ENCODE measurements around the gene PPP1R14D. TPM values are rescaled to one million over a fixed set of nuclear protein-coding genes. Genes with fewer than 3 reads are reported as not detected.

Gene PPP1R14D
- total RNA-seq, 1 donor from 2014 or later, result not detected

- Mint-ChIP-seq H3K4me1 (peaks cover 5% of the 10 kb centered on the region), H3K4me3 (peak overlapping the region; percentile 75), H3K27ac (ENCODE audit: unreplicated experiment) (no peak overlapping the region), H3K36me3 (ENCODE audit: low read depth) (no peaks in the 10 kb centered on the region), H3K27me3 (ENCODE audit: low read depth) (peaks cover 34% of the 10 kb centered on the region), H3K9me3 (no peaks in the 10 kb centered on the region)
- no peak for DNase-seq (ENCODE audit: low read depth, low spot score)
- TF ChIP-seq CTCF (conservative IDR thresholded peaks at IDR 0.05), result no peak
These were observed 44.5 kb upstream of the PPP1R14D start for GRCh38 chr15:40872791-40873693.

- no peak for TF ChIP-seq CTCF (conservative IDR thresholded peaks at IDR 0.05)
- Mint-ChIP-seq H3K4me1 (peaks cover 5% of the 10 kb centered on the region), H3K27ac (ENCODE audit: unreplicated experiment) (no peak overlapping the region), H3K27me3 (ENCODE audit: low read depth) (peaks cover 34% of the 10 kb centered on the region), H3K36me3 (ENCODE audit: low read depth) (no peaks in the 10 kb centered on the region), H3K9me3 (no peaks in the 10 kb centered on the region), H3K4me3 (peak overlapping the region; percentile 68)
- DNase-seq (ENCODE audit: low read depth, low spot score), result no peak
These were observed 43.5 kb upstream of the PPP1R14D start for GRCh38 chr15:40871749-40872617.

- TF ChIP-seq CTCF (conservative IDR thresholded peaks at IDR 0.05), result no peak
- H3K4me3 Mint-ChIP-seq, result peak overlapping the region; percentile 27
- no peak for DNase-seq (ENCODE audit: low read depth, low spot score)
- H3K4me1 Mint-ChIP-seq, result peaks cover 5% of the 10 kb centered on the region
- H3K36me3 Mint-ChIP-seq (ENCODE audit: low read depth), result no peaks in the 10 kb centered on the region
- H3K9me3 Mint-ChIP-seq, result no peaks in the 10 kb centered on the region
- no peak overlapping the region for H3K27ac Mint-ChIP-seq (ENCODE audit: unreplicated experiment)
- peaks cover 32% of the 10 kb centered on the region for H3K27me3 Mint-ChIP-seq (ENCODE audit: low read depth)
These were observed 42.2 kb upstream of the PPP1R14D start for GRCh38 chr15:40870716-40871115.

GRCh38 chr15:40869686-40870085 lies 41.2 kb upstream of the PPP1R14D start:
- Mint-ChIP-seq H3K27ac (ENCODE audit: unreplicated experiment) (no peak overlapping the region), H3K9me3 (no peaks in the 10 kb centered on the region), H3K4me1 (peaks cover 5% of the 10 kb centered on the region), H3K4me3 (no peak overlapping the region), H3K27me3 (ENCODE audit: low read depth) (peaks cover 30% of the 10 kb centered on the region), H3K36me3 (ENCODE audit: low read depth) (no peaks in the 10 kb centered on the region)
- DNase-seq (ENCODE audit: low read depth, low spot score), result no peak
- no peak for TF ChIP-seq CTCF (conservative IDR thresholded peaks at IDR 0.05)

- no peak for DNase-seq (ENCODE audit: low read depth, low spot score)
- Mint-ChIP-seq H3K9me3 (no peaks in the 10 kb centered on the region), H3K36me3 (ENCODE audit: low read depth) (no peaks in the 10 kb centered on the region), H3K27me3 (ENCODE audit: low read depth) (peaks cover 12% of the 10 kb centered on the region), H3K27ac (ENCODE audit: unreplicated experiment) (no peak overlapping the region), H3K4me1 (no peaks in the 10 kb centered on the region), H3K4me3 (no peak overlapping the region)
- no peak for TF ChIP-seq CTCF (conservative IDR thresholded peaks at IDR 0.05)
These were observed 38.7 kb upstream of the PPP1R14D start for GRCh38 chr15:40867199-40867598.

All from neural crest cell (in vitro differentiated cells).